ENCODE results near the gene EXOSC5.

DNA sequence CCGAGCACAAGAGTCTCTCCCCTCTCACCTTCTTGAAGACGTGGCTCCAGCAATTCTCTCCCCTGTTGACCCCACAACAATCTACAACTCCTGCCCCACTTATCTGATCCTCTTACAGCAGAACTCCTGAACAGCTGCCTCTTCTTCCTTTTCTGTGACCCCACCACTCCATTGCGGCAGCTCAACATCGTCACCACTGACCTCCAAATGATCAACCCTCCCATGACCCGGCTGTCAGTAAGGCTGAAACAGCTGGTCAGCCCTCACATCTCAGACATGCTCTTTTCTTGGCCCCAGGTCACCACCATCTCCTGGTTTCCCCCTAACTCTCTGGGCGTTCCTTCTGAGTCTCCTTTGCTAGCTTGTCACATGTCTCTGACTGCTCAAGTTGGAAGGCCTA is 1.8 kb downstream of the EXOSC5 start:
- no peak for TF ChIP-seq CTCF (IDR thresholded peaks at IDR 0.05)
- TF ChIP-seq POLR2A (IDR thresholded peaks at IDR 0.05) = no peak
